Parathyroid adenoma (tissue), 2 donors: ENCODE data around the gene SHC3.

Source experiments
- H2AFZ ChIP-seq: fragments of 300-600 bp; sonication (generic); one replicate; pipeline ENCODE4 v1.7.0; 2017; ENCODE audit warnings: antibody characterized with exemption, mild to moderate bottlenecking
- H3K27ac ChIP-seq: fragments of 300-600 bp; sonication (generic); one replicate; pipeline ENCODE4 v1.7.0; 2017
- H3K27me3 ChIP-seq: fragments of 300-600 bp; sonication (generic); one replicate; pipeline ENCODE4 v1.7.0; 2017; ENCODE audit warnings: low read length; ENCODE audit not compliant: control insufficient read depth, insufficient read depth
- H3K36me3 ChIP-seq: fragments of 300-600 bp; sonication (generic); one replicate; pipeline ENCODE4 v1.7.0; 2017; ENCODE audit warnings: low read length; ENCODE audit not compliant: control insufficient read depth, insufficient read depth
- H3K4me1 ChIP-seq: fragments of 300-600 bp; sonication (generic); one replicate; pipeline ENCODE4 v1.7.0; 2017; ENCODE audit warnings: control low read depth
- H3K4me2 ChIP-seq: fragments of 300-600 bp; sonication (generic); one replicate; pipeline ENCODE4 v1.7.0; 2017; ENCODE audit warnings: low read length
- H3K4me3 ChIP-seq: fragments of 300-600 bp; sonication (generic); one replicate; pipeline ENCODE4 v1.7.0; 2017; ENCODE audit warnings: low read depth, low read length
- H3K79me2 ChIP-seq: fragments of 300-600 bp; sonication (generic); one replicate; pipeline ENCODE4 v1.7.0; 2017; ENCODE audit warnings: control low read depth
- H3K9ac ChIP-seq: fragments of 300-600 bp; sonication (generic); one replicate; pipeline ENCODE4 v1.7.0; 2017; ENCODE audit warnings: mild to moderate bottlenecking
- H3K9me3 ChIP-seq: fragments of 300-600 bp; sonication (generic); one replicate; pipeline ENCODE4 v1.7.0; 2017; ENCODE audit warnings: low read length; ENCODE audit not compliant: control insufficient read depth
- TF ChIP-seq, protein P1 (sequence below): fragments of 300-600 bp; sonication (generic); IDR thresholded peaks from one replicate; pipeline ENCODE4 v1.7.0; 2017; ENCODE audit warnings: antibody characterized with exemption, mild to moderate bottlenecking
- donor health status: primary hyperparathyroidism.

SHC3 gene

DNA sequence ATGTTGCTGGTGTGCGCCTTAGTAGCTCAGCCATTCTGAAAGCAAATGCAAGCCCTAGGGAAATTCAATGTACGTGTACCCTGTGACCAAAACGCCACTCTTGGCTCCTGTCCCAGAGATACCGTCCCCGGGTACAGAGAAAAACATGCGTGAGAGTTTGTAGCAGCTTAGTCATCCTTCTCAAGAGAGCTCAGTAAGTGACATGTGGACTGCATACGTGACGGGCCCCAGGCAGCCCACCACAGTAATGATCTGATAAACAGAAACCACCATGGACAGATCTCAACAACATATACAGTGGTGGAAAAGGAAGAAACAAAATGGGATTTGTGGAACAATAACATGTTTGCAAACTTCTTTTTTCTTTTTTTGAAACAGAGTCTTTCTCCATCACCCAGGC, 142.2 kb downstream of the SHC3 start:
- Histone ChIP-seq H3K4me1 (no peaks in the 10 kb centered on the region), H2AFZ (no peak overlapping the region), H3K9ac (no peak overlapping the region), H3K9me3 (no peaks in the 10 kb centered on the region), H3K27ac (no peak overlapping the region), H3K27me3 (no peaks in the 10 kb centered on the region), H3K4me3 (no peak overlapping the region), H3K36me3 (no peaks in the 10 kb centered on the region), H3K79me2 (no peaks in the 10 kb centered on the region), H3K4me2 (no peak overlapping the region)
- TF ChIP-seq, protein P1, sequence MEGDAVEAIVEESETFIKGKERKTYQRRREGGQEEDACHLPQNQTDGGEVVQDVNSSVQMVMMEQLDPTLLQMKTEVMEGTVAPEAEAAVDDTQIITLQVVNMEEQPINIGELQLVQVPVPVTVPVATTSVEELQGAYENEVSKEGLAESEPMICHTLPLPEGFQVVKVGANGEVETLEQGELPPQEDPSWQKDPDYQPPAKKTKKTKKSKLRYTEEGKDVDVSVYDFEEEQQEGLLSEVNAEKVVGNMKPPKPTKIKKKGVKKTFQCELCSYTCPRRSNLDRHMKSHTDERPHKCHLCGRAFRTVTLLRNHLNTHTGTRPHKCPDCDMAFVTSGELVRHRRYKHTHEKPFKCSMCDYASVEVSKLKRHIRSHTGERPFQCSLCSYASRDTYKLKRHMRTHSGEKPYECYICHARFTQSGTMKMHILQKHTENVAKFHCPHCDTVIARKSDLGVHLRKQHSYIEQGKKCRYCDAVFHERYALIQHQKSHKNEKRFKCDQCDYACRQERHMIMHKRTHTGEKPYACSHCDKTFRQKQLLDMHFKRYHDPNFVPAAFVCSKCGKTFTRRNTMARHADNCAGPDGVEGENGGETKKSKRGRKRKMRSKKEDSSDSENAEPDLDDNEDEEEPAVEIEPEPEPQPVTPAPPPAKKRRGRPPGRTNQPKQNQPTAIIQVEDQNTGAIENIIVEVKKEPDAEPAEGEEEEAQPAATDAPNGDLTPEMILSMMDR = no peak

DNA sequence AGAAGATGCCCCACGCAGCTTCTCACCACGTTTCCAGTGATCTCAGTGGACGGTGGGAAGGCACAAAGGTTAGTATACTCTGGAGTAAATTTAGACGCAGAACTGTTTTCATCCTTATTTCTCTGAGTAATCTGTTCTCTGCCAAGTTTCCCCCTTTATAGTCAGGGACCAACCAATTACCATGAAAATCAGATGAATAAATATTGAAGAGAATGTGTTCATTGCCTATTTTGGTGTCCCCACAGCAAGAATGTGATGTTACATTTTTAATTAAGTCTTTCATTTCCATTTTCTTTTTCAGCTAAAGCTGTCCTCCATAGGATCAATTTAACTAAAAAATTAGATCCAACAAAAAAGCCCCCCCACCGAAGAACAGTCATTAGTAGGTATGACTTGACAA, 146.0 kb downstream of the SHC3 start:
- Histone ChIP-seq H3K27me3 (no peaks in the 10 kb centered on the region), H3K4me3 (no peak overlapping the region), H3K4me1 (no peaks in the 10 kb centered on the region), H3K79me2 (no peaks in the 10 kb centered on the region), H3K4me2 (no peak overlapping the region), H2AFZ (no peak overlapping the region), H3K36me3 (no peaks in the 10 kb centered on the region), H3K27ac (no peak overlapping the region), H3K9me3 (no peaks in the 10 kb centered on the region), H3K9ac (no peak overlapping the region)
- TF ChIP-seq, protein P1 = no peak

DNA sequence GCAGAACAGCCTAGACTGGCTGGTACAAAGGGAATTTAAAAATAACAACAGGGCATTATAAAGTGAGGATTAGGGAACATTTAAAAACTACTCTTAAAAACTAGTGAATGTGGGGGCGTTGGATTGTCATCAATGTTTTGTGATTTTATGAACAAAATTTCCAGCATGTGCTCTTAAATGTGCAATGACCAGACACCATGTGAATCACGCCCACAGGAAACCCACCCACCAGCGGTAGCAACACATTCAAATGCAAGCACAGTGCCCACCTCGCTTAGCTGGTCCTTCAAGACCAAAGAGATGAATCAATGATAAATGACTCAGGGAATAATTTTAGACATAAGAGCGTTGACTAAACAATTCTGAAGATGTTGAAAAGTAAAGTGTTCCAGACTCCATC, 146.4 kb downstream of the SHC3 start:
- no peaks in the 10 kb centered on the region for H3K27me3 ChIP-seq
- H3K36me3 ChIP-seq = no peaks in the 10 kb centered on the region
- no peak overlapping the region for H3K27ac ChIP-seq
- H3K4me3 ChIP-seq = no peak overlapping the region
- no peaks in the 10 kb centered on the region for H3K9me3 ChIP-seq
- no peak overlapping the region for H2AFZ ChIP-seq
- TF ChIP-seq, protein P1 = no peak
- no peaks in the 10 kb centered on the region for H3K4me1 ChIP-seq
- no peaks in the 10 kb centered on the region for H3K79me2 ChIP-seq
- H3K9ac ChIP-seq = no peak overlapping the region
- H3K4me2 ChIP-seq = no peak overlapping the region

DNA sequence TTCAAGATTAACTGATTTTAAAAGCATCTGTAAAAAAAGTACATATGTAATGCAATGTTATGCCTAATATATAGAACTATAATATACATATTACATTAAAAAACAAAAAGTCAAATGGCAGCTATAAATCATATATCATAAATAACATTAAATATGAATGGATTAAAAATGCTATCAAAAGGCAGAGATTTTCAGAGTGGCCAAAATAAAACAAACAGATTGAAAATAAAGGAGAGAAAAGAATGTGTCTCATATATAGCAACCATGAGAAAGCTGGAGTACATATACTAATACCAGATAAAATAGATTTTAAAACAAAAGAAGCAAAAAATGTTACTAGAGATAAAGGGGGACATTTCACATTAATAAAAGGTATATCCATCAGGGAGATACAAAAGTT, 148.8 kb downstream of the SHC3 start:
- H3K9me3 ChIP-seq = no peaks in the 10 kb centered on the region
- TF ChIP-seq, protein P1 = no peak
- no peaks in the 10 kb centered on the region for H3K79me2 ChIP-seq
- H2AFZ ChIP-seq = no peak overlapping the region
- no peak overlapping the region for H3K4me2 ChIP-seq
- no peaks in the 10 kb centered on the region for H3K4me1 ChIP-seq
- no peak overlapping the region for H3K9ac ChIP-seq
- H3K27ac ChIP-seq = no peak overlapping the region
- no peaks in the 10 kb centered on the region for H3K36me3 ChIP-seq
- no peak overlapping the region for H3K4me3 ChIP-seq
- H3K27me3 ChIP-seq = no peaks in the 10 kb centered on the region

DNA sequence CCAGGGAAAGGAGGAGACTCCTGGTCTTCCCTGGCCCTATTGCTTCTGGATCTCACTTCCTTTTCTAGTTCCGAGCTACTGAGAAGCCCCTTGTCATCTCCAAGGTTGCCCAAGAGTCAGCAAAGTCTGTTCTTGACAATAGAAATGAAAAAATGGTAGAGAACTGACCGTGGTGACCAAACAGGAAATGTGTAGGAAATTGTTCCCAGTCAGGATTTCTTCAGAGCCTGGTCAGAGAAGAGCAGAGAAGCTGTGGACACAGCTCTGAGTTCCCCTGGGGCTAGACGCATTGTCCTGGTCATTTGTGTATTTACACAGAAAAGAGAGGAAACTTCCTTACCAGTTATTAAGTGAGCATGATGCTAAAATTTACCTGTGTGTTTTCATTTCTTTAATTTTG, 151.7 kb downstream of the SHC3 start:
- Histone ChIP-seq H3K9ac (no peak overlapping the region), H3K4me3 (no peak overlapping the region), H3K27me3 (no peaks in the 10 kb centered on the region), H3K4me2 (no peak overlapping the region), H3K36me3 (no peaks in the 10 kb centered on the region), H3K4me1 (no peaks in the 10 kb centered on the region), H3K27ac (no peak overlapping the region), H3K9me3 (no peaks in the 10 kb centered on the region), H2AFZ (no peak overlapping the region), H3K79me2 (no peaks in the 10 kb centered on the region)
- TF ChIP-seq, protein P1 = no peak
